Left lung (tissue), 10 donors: Measurements from ENCODE around the gene IQSEC2. TPM values are rescaled to one million over a fixed set of nuclear protein-coding genes. Genes with fewer than 3 reads are reported as not detected.

ENCODE experiments used
- ATAC-seq: fragments of 200-7000 bp; cut with Tn5 transposase; one replicate; pipeline ENCODE4 v1.9.1; 2020; ENCODE audit warnings: moderate library complexity
- DNase-seq, 4 donors: peaks; one replicate each; pipeline ENCODE4 v3.0.0-alpha.2; 2013 to 2020
- H3K27ac ChIP-seq, 2 donors: fragments of 200-600 bp; sonication (generic) in 1 of 2; one replicate each; pipeline versions ENCODE4 v1.5.0 to v1.8.0; 2020 to 2021
- H3K27me3 ChIP-seq, 2 donors: fragments of 200-600 bp; sonication (generic) in 1 of 2; one replicate each; pipeline versions ENCODE4 v1.5.0 to v1.8.0; 2020 to 2021
- H3K36me3 ChIP-seq, 2 donors: fragments of 200-600 bp; sonication (generic) in 1 of 2; one replicate each; pipeline versions ENCODE4 v1.5.0 to v1.8.0; 2020 to 2021
- H3K4me1 ChIP-seq, 2 donors: fragments of 200-600 bp; one replicate each; pipeline ENCODE4 v1.8.0; 2021
- H3K4me3 ChIP-seq, 2 donors: fragments of 200-600 bp; sonication (generic) in 1 of 2; one replicate each; pipeline versions ENCODE4 v1.5.0 to v1.8.0; 2020 to 2021; ENCODE audit warnings: mild to moderate bottlenecking in 1 of 2
- H3K9me3 ChIP-seq, 2 donors: fragments of 200-600 bp; sonication (generic) in 1 of 2; one replicate each; pipeline versions ENCODE4 v1.5.0 to v1.8.0; 2020 to 2021
- CTCF ChIP-seq, 2 donors: fragments of 200-600 bp; sonication (generic) in 1 of 2; IDR thresholded peaks; one replicate each; pipeline versions ENCODE4 v1.5.0 to v1.8.0; 2021; ENCODE audit warnings: antibody characterized with exemption in 2 of 2
- intact Hi-C, 2 donors: fragments of 100-400 bp; cut with DNase I; formaldehyde crosslinking; loops; one replicate each; pipeline versions ENCODE4 v1.11.2 to v1.14.2; 2022
- polyA plus RNA-seq, 6 donors: library from polyadenylated mRNA; unstranded; fragments of 120-200 nt; gene quantifications; one replicate each; pipeline ENCODE4 v1.2.1, GENCODE V29; 2013; ENCODE audit not compliant: insufficient read length in 6 of 6
- total RNA-seq, 2 donors: library from RNA; stranded (reverse); fragmentation: NEBNext Ultra II Directional; extraction: Animal tissue kit (Norgen Biotek cat#: 25700); gene quantifications; one replicate each; pipeline ENCODE4 v1.2.1, GENCODE V29; 2021
- donor health status: DM: no; HTN: yes; CAD: no.
- donor health status: DM: no; HTN: no; CAD: no.

IQSEC2 gene
- total and polyA plus RNA-seq, 8 donors = 13.6 to 17.3 (median 15.0) TPM

- Histone ChIP-seq H3K9me3 (no peaks in the 10 kb centered on the region), H3K4me3 (no peak overlapping the region), H3K4me1 (peaks cover 6 to 32% of the 10 kb centered on the region in 2 donors), H3K27ac (peak overlapping the region in 1 of 2 donors; percentile 2), H3K27me3 (no peaks in the 10 kb centered on the region), H3K36me3 (no peaks in the 10 kb centered on the region)
- ATAC-seq (no peak), DNase-seq (peak in 1 of 4 donors; percentile 33)
- no peak for TF ChIP-seq CTCF (IDR thresholded peaks at IDR 0.05)
- intact Hi-C loops = no loop called here
Measured at GRCh38 chrX:53281963-53282695, 745 bp upstream of the IQSEC2 start.

- Histone ChIP-seq H3K4me3 (peak overlapping the region; percentile 17 to 50), H3K4me1 (peaks cover 6 to 28% of the 10 kb centered on the region in 2 donors), H3K27ac (peak overlapping the region; percentile 55 to 83), H3K27me3 (no peaks in the 10 kb centered on the region), H3K36me3 (no peaks in the 10 kb centered on the region), H3K9me3 (no peaks in the 10 kb centered on the region)
- peak; percentile 45 for ATAC-seq
- intact Hi-C loops = no loop called here
- no peak for TF ChIP-seq CTCF (IDR thresholded peaks at IDR 0.05)
- DNase-seq = peak in 1 of 4 donors; percentile 53
Measured at GRCh38 chrX:53280331-53281320, 758 bp downstream of the IQSEC2 start.

GRCh38 chrX:53279296-53280237, 1.8 kb downstream of the IQSEC2 start:
- ATAC-seq (no peak), DNase-seq (no peak)
- peak overlapping the region in 1 of 2 donors; percentile 50 for H3K4me3 ChIP-seq
- H3K27me3 ChIP-seq = peaks cover 0 to 3% of the 10 kb centered on the region in 2 donors
- no peak for TF ChIP-seq CTCF (IDR thresholded peaks at IDR 0.05)
- H3K27ac ChIP-seq = no peak overlapping the region
- peaks cover 6 to 23% of the 10 kb centered on the region in 2 donors for H3K4me1 ChIP-seq
- H3K9me3 ChIP-seq = no peaks in the 10 kb centered on the region
- intact Hi-C loops = no loop called here
- no peaks in the 10 kb centered on the region for H3K36me3 ChIP-seq

GRCh38 chrX:53272808-53273337, 8.5 kb downstream of the IQSEC2 start:
- Histone ChIP-seq H3K4me3 (no peak overlapping the region), H3K36me3 (no peaks in the 10 kb centered on the region), H3K4me1 (peaks cover 0 to 6% of the 10 kb centered on the region in 2 donors), H3K27me3 (peaks cover 0 to 4% of the 10 kb centered on the region in 2 donors), H3K9me3 (no peaks in the 10 kb centered on the region), H3K27ac (no peak overlapping the region)
- TF ChIP-seq CTCF (IDR thresholded peaks at IDR 0.05) = no peak
- intact Hi-C loops = no loop called here
- ATAC-seq (no peak), DNase-seq (no peak)
